ENCODE data around the gene PSMB10. TPM values are rescaled to one million over a fixed set of nuclear protein-coding genes. Genes with fewer than 3 reads are reported as not detected.

The PSMB10 gene
- total and polyA plus RNA-seq, 3 experiments from 2014 or later, result 176 to 518 (median 189) TPM

GRCh38 chr16:67931712-67932461, 4.8 kb downstream of the PSMB10 start, which contains the start of gene CTRL:
CTRL (minus strand) TSS chr16:67931862; CDS start chr16:67931852, 10 bp downstream.
- peak within 1 kb of the TSS in 5 of 8 donors; percentile 3 to 80 (median 43) for H3K27ac Mint-ChIP-seq
- Histone ChIP-seq H3K9me3 (ENCODE audit: low read length) (no peaks in the 10 kb centered on the region), H3K4me3 (ENCODE audit: low read length) (no peak within 1 kb of the TSS), H3K4me1 (ENCODE audit: insufficient read depth, low read length) (peaks cover 18% of the 10 kb centered on the region), H3K27ac (ENCODE audit: low read depth, low read length) (no peak within 1 kb of the TSS), H3K36me3 (ENCODE audit: insufficient read depth, low read length) (peaks cover 32% of the 10 kb centered on the region), H3K27me3 (ENCODE audit: insufficient read depth, low read length, poor library complexity, severe bottlenecking) (no peaks in the 10 kb centered on the region)
- no peaks in the 10 kb centered on the region for H3K9me3 Mint-ChIP-seq
- peaks cover 0 to 2% of the 10 kb centered on the region in 2 donors for H3K27me3 Mint-ChIP-seq
- H3K4me1 Mint-ChIP-seq, result peaks cover 18 to 40% (median 21%) of the 10 kb centered on the region in 3 donors
- H3K36me3 Mint-ChIP-seq, result peaks cover 0 to 78% (median 4%) of the 10 kb centered on the region in 3 donors
- no peak within 1 kb of the TSS for H3K4me3 Mint-ChIP-seq
- POLR2A ChIA-PET, result no interaction called here
- CTCF ChIA-PET, result interaction anchor here (1.0 to 3.3 kb wide), 4 partner anchors 10 to 411 kb away, joined by 3 to 17 read pairs (median 8); no protein-coding TSS in a partner anchor
- DNase-seq, result no peak

GRCh38 chr16:67930678-67931211, 5.9 kb downstream of the PSMB10 start:
- DNase-seq, result no peak

GRCh38 chr16:67930191-67930590, 6.5 kb downstream of the PSMB10 start:
- no peaks in the 10 kb centered on the region for H3K9me3 ChIP-seq (ENCODE audit: low read length)
- H3K4me3 Mint-ChIP-seq, result no peak overlapping the region
- H3K4me1 ChIP-seq (ENCODE audit: insufficient read depth, low read length), result peaks cover 13% of the 10 kb centered on the region
- peaks cover 0 to 68% (median 2%) of the 10 kb centered on the region in 3 donors for H3K36me3 Mint-ChIP-seq
- ChIA-PET POLR2A (no interaction called here), CTCF (interaction anchor here (2.0 to 3.3 kb wide), 6 partner anchors 11 to 409 kb away, joined by 13 to 21 read pairs (median 16); partner anchors contain the start of genes LCAT and NRN1L)
- H3K4me1 Mint-ChIP-seq, result peaks cover 12 to 35% (median 12%) of the 10 kb centered on the region in 3 donors
- no peaks in the 10 kb centered on the region for H3K9me3 Mint-ChIP-seq
- H3K27ac ChIP-seq (ENCODE audit: low read depth, low read length), result no peak overlapping the region
- H3K27me3 ChIP-seq (ENCODE audit: insufficient read depth, low read length, poor library complexity, severe bottlenecking), result no peaks in the 10 kb centered on the region
- DNase-seq, result no peak
- H3K27ac Mint-ChIP-seq, result peak overlapping the region in 1 of 8 donors; percentile 60
- H3K36me3 ChIP-seq (ENCODE audit: insufficient read depth, low read length), result peaks cover 30% of the 10 kb centered on the region
- no peak overlapping the region for H3K4me3 ChIP-seq (ENCODE audit: low read length)
- H3K27me3 Mint-ChIP-seq, result no peaks in the 10 kb centered on the region

More at GRCh38 chr16:67930678-67931211, 5.9 kb downstream of the PSMB10 start:
- Mint-ChIP-seq H3K4me3 (no peak overlapping the region), H3K36me3 (peaks cover 0 to 73% (median 4%) of the 10 kb centered on the region in 3 donors), H3K27me3 (peaks cover 0 to 1% of the 10 kb centered on the region in 2 donors), H3K27ac (peak overlapping the region in 1 of 8 donors; percentile 19), H3K4me1 (peaks cover 16 to 40% (median 17%) of the 10 kb centered on the region in 3 donors), H3K9me3 (no peaks in the 10 kb centered on the region)
- POLR2A ChIA-PET, result no interaction called here
- no peak overlapping the region for H3K27ac ChIP-seq (ENCODE audit: low read depth, low read length)
- CTCF ChIA-PET, result interaction anchor here (2.9 to 3.3 kb wide), 2 partner anchors 48 to 114 kb away, joined by 13 to 17 read pairs; no protein-coding TSS in a partner anchor
- peaks cover 32% of the 10 kb centered on the region for H3K36me3 ChIP-seq (ENCODE audit: insufficient read depth, low read length)
- no peaks in the 10 kb centered on the region for H3K27me3 ChIP-seq (ENCODE audit: insufficient read depth, low read length, poor library complexity, severe bottlenecking)
- H3K4me1 ChIP-seq (ENCODE audit: insufficient read depth, low read length), result peaks cover 16% of the 10 kb centered on the region
- H3K9me3 ChIP-seq (ENCODE audit: low read length), result no peaks in the 10 kb centered on the region
- H3K4me3 ChIP-seq (ENCODE audit: low read length), result no peak overlapping the region

- no peaks in the 10 kb centered on the region for H3K9me3 Mint-ChIP-seq
- peaks cover 0 to 59% (median 1%) of the 10 kb centered on the region in 3 donors for H3K36me3 Mint-ChIP-seq
- no peak overlapping the region for H3K27ac ChIP-seq (ENCODE audit: low read depth, low read length)
- H3K27ac Mint-ChIP-seq, result peak overlapping the region in 4 of 8 donors; percentile 7 to 79 (median 62)
- H3K4me1 Mint-ChIP-seq, result peaks cover 0 to 21% (median 4%) of the 10 kb centered on the region in 3 donors
- peaks cover 16% of the 10 kb centered on the region for H3K36me3 ChIP-seq (ENCODE audit: insufficient read depth, low read length)
- no peak overlapping the region for H3K4me3 ChIP-seq (ENCODE audit: low read length)
- H3K4me3 Mint-ChIP-seq, result no peak overlapping the region
- H3K27me3 ChIP-seq (ENCODE audit: insufficient read depth, low read length, poor library complexity, severe bottlenecking), result no peaks in the 10 kb centered on the region
- CTCF ChIA-PET, result interaction anchor here (1.0 to 3.3 kb wide), 8 partner anchors 9 to 408 kb away, joined by 3 to 21 read pairs (median 10); partner anchors contain the start of genes LCAT and NRN1L
- H3K27me3 Mint-ChIP-seq, result no peaks in the 10 kb centered on the region
- POLR2A ChIA-PET, result no interaction called here
- no peaks in the 10 kb centered on the region for H3K9me3 ChIP-seq (ENCODE audit: low read length)
- H3K4me1 ChIP-seq (ENCODE audit: insufficient read depth, low read length), result no peaks in the 10 kb centered on the region
- DNase-seq, result peak; percentile 59 to 81 (median 60)
Observed at GRCh38 chr16:67928561-67929364, 7.9 kb downstream of the PSMB10 start.

- Histone ChIP-seq H3K27me3 (ENCODE audit: insufficient read depth, low read length, poor library complexity, severe bottlenecking) (no peaks in the 10 kb centered on the region), H3K4me1 (ENCODE audit: insufficient read depth, low read length) (no peaks in the 10 kb centered on the region), H3K36me3 (ENCODE audit: insufficient read depth, low read length) (peaks cover 13% of the 10 kb centered on the region), H3K4me3 (ENCODE audit: low read length) (no peak overlapping the region), H3K9me3 (ENCODE audit: low read length) (no peaks in the 10 kb centered on the region), H3K27ac (ENCODE audit: low read depth, low read length) (no peak overlapping the region)
- Mint-ChIP-seq H3K4me3 (no peak overlapping the region), H3K27me3 (no peaks in the 10 kb centered on the region), H3K4me1 (peaks cover 0 to 19% (median 2%) of the 10 kb centered on the region in 3 donors), H3K36me3 (peaks cover 0 to 59% (median 1%) of the 10 kb centered on the region in 3 donors), H3K27ac (peak overlapping the region in 4 of 8 donors; percentile 51 to 79 (median 66)), H3K9me3 (no peaks in the 10 kb centered on the region)
- CTCF ChIA-PET, result interaction anchor here (1.2 to 3.3 kb wide), 7 partner anchors 13 to 407 kb away, joined by 3 to 21 read pairs (median 13); partner anchors contain the start of genes LCAT and NRN1L
- DNase-seq, result no peak
- POLR2A ChIA-PET, result no interaction called here
Observed at GRCh38 chr16:67928147-67928546, 8.5 kb downstream of the PSMB10 start.

GRCh38 chr16:67927131-67927941, 9.3 kb downstream of the PSMB10 start:
- Histone ChIP-seq H3K27me3 (ENCODE audit: insufficient read depth, low read length, poor library complexity, severe bottlenecking) (no peaks in the 10 kb centered on the region), H3K4me3 (ENCODE audit: low read length) (no peak overlapping the region), H3K27ac (ENCODE audit: low read depth, low read length) (no peak overlapping the region), H3K9me3 (ENCODE audit: low read length) (no peaks in the 10 kb centered on the region), H3K36me3 (ENCODE audit: insufficient read depth, low read length) (peaks cover 13% of the 10 kb centered on the region), H3K4me1 (ENCODE audit: insufficient read depth, low read length) (no peaks in the 10 kb centered on the region)
- POLR2A ChIA-PET, result no interaction called here
- Mint-ChIP-seq H3K27ac (peak overlapping the region in 1 of 8 donors; percentile 68), H3K4me3 (no peak overlapping the region), H3K36me3 (peaks cover 0 to 62% (median 0%) of the 10 kb centered on the region in 3 donors), H3K9me3 (no peaks in the 10 kb centered on the region), H3K4me1 (peaks cover 0 to 17% (median 2%) of the 10 kb centered on the region in 3 donors), H3K27me3 (no peaks in the 10 kb centered on the region)
- CTCF ChIA-PET, result interaction anchor here (1.3 to 3.3 kb wide), 3 partner anchors 14 to 406 kb away, joined by 3 to 21 read pairs (median 16); partner anchors contain the start of gene LCAT
- no peak for DNase-seq
